ENCODE results near the gene SPAG17. TPM values are rescaled to one million over a fixed set of nuclear protein-coding genes. Genes with fewer than 3 reads are reported as not detected.

Gene SPAG17
- 0.59 and 3.3 TPM in 2 replicates for total RNA-seq

GRCh38 chr1:118185084-118185832 is at the start of gene SPAG17:
SPAG17 (minus strand) TSS chr1:118185228; CDS start chr1:118185157, 71 bp downstream.
- peak; percentile 49 for TF ChIP-seq CTCF (IDR thresholded peaks at IDR 0.05; ENCODE audit: extremely low read depth, low read depth, low read length)
- Histone ChIP-seq H3K27ac (ENCODE audit: low read depth, low read length) (peak within 1 kb of the TSS; percentile 18), H3K4me1 (ENCODE audit: insufficient read depth, low read length) (no peaks in the 10 kb centered on the region), H4K20me1 (ENCODE audit: insufficient read depth, low read length) (no peaks in the 10 kb centered on the region), H2AFZ (ENCODE audit: low read length) (peak within 1 kb of the TSS; percentile 96), H3K36me3 (ENCODE audit: insufficient read depth, low read length) (no peaks in the 10 kb centered on the region), H3K79me2 (ENCODE audit: insufficient read depth, low read length) (no peaks in the 10 kb centered on the region), H3K9me3 (ENCODE audit: low read depth, low read length) (no peaks in the 10 kb centered on the region), H3K27me3 (ENCODE audit: insufficient read depth, low read length) (no peaks in the 10 kb centered on the region), H3K4me2 (ENCODE audit: insufficient read depth, low read length) (peak within 1 kb of the TSS; percentile 95), H3K4me3 (ENCODE audit: insufficient read depth, low read length) (peak within 1 kb of the TSS; percentile 81)
- DNase-seq (ENCODE audit: insufficient read length, low spot score, missing footprints), result peak; percentile 79

- Histone ChIP-seq H2AFZ (ENCODE audit: low read length) (no peak overlapping the region), H3K4me3 (ENCODE audit: insufficient read depth, low read length) (no peak overlapping the region), H3K27ac (ENCODE audit: low read depth, low read length) (no peak overlapping the region), H3K4me2 (ENCODE audit: insufficient read depth, low read length) (no peak overlapping the region), H3K36me3 (ENCODE audit: insufficient read depth, low read length) (no peaks in the 10 kb centered on the region), H3K9me3 (ENCODE audit: low read depth, low read length) (no peaks in the 10 kb centered on the region), H4K20me1 (ENCODE audit: insufficient read depth, low read length) (no peaks in the 10 kb centered on the region), H3K4me1 (ENCODE audit: insufficient read depth, low read length) (no peaks in the 10 kb centered on the region), H3K79me2 (ENCODE audit: insufficient read depth, low read length) (no peaks in the 10 kb centered on the region), H3K27me3 (ENCODE audit: insufficient read depth, low read length) (no peaks in the 10 kb centered on the region)
- no peak for DNase-seq (ENCODE audit: insufficient read length, low spot score, missing footprints)
- no peak for TF ChIP-seq CTCF (IDR thresholded peaks at IDR 0.05; ENCODE audit: extremely low read depth, low read depth, low read length)
Observed at GRCh38 chr1:118225471-118225870, 40.4 kb upstream of the SPAG17 start.

- DNase-seq (ENCODE audit: insufficient read length, low spot score, missing footprints), result no peak
- Histone ChIP-seq H4K20me1 (ENCODE audit: insufficient read depth, low read length) (no peaks in the 10 kb centered on the region), H3K27me3 (ENCODE audit: insufficient read depth, low read length) (no peaks in the 10 kb centered on the region), H3K4me3 (ENCODE audit: insufficient read depth, low read length) (no peak overlapping the region), H3K36me3 (ENCODE audit: insufficient read depth, low read length) (no peaks in the 10 kb centered on the region), H3K79me2 (ENCODE audit: insufficient read depth, low read length) (no peaks in the 10 kb centered on the region), H3K27ac (ENCODE audit: low read depth, low read length) (no peak overlapping the region), H3K4me2 (ENCODE audit: insufficient read depth, low read length) (no peak overlapping the region), H3K4me1 (ENCODE audit: insufficient read depth, low read length) (no peaks in the 10 kb centered on the region), H2AFZ (ENCODE audit: low read length) (no peak overlapping the region), H3K9me3 (ENCODE audit: low read depth, low read length) (no peaks in the 10 kb centered on the region)
- TF ChIP-seq CTCF (IDR thresholded peaks at IDR 0.05; ENCODE audit: extremely low read depth, low read depth, low read length), result peak; percentile 45
Observed at GRCh38 chr1:118223426-118223825, 38.4 kb upstream of the SPAG17 start.

GRCh38 chr1:118219438-118219837 is 34.4 kb upstream of the SPAG17 start:
- H3K4me3 ChIP-seq (ENCODE audit: insufficient read depth, low read length), result no peak overlapping the region
- no peaks in the 10 kb centered on the region for H3K9me3 ChIP-seq (ENCODE audit: low read depth, low read length)
- TF ChIP-seq CTCF (IDR thresholded peaks at IDR 0.05; ENCODE audit: extremely low read depth, low read depth, low read length), result no peak
- no peaks in the 10 kb centered on the region for H3K79me2 ChIP-seq (ENCODE audit: insufficient read depth, low read length)
- H3K27ac ChIP-seq (ENCODE audit: low read depth, low read length), result no peak overlapping the region
- H3K27me3 ChIP-seq (ENCODE audit: insufficient read depth, low read length), result no peaks in the 10 kb centered on the region
- H3K4me2 ChIP-seq (ENCODE audit: insufficient read depth, low read length), result no peak overlapping the region
- H3K4me1 ChIP-seq (ENCODE audit: insufficient read depth, low read length), result no peaks in the 10 kb centered on the region
- DNase-seq (ENCODE audit: insufficient read length, low spot score, missing footprints), result no peak
- no peaks in the 10 kb centered on the region for H4K20me1 ChIP-seq (ENCODE audit: insufficient read depth, low read length)
- no peak overlapping the region for H2AFZ ChIP-seq (ENCODE audit: low read length)
- no peaks in the 10 kb centered on the region for H3K36me3 ChIP-seq (ENCODE audit: insufficient read depth, low read length)
